Esophagus muscularis mucosa (tissue), 3 donors: Measurements from ENCODE around the gene ROBO1.

ENCODE experiments used
- POLR2A ChIP-seq: fragments of 450-650 bp; IDR thresholded peaks from one replicate; pipeline ENCODE4 v1.6.1; 2017; ENCODE audit warnings: antibody characterized with exemption, moderate library complexity, mild to moderate bottlenecking, low read depth
- POLR2AphosphoS5 ChIP-seq, 2 donors: sonication (generic); formaldehyde crosslinking; IDR thresholded peaks; one replicate each; pipeline ENCODE4 v1.6.1; 2017; ENCODE audit warnings: antibody characterized with exemption in 2 of 2
- TF ChIP-seq, protein P1 (sequence below), 3 experiments: fragments of 200-600 bp in 2 of 3; fragments of 450-650 bp in 1 of 3; sonication (generic) in 2 of 3; IDR thresholded peaks; one replicate each; pipeline ENCODE4 v1.5.1; 2017 to 2019; ENCODE audit warnings: antibody characterized with exemption in 3 of 3, mild to moderate bottlenecking in 2 of 3, moderate library complexity in 1 of 3

- TF ChIP-seq, protein P1, sequence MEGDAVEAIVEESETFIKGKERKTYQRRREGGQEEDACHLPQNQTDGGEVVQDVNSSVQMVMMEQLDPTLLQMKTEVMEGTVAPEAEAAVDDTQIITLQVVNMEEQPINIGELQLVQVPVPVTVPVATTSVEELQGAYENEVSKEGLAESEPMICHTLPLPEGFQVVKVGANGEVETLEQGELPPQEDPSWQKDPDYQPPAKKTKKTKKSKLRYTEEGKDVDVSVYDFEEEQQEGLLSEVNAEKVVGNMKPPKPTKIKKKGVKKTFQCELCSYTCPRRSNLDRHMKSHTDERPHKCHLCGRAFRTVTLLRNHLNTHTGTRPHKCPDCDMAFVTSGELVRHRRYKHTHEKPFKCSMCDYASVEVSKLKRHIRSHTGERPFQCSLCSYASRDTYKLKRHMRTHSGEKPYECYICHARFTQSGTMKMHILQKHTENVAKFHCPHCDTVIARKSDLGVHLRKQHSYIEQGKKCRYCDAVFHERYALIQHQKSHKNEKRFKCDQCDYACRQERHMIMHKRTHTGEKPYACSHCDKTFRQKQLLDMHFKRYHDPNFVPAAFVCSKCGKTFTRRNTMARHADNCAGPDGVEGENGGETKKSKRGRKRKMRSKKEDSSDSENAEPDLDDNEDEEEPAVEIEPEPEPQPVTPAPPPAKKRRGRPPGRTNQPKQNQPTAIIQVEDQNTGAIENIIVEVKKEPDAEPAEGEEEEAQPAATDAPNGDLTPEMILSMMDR (IDR thresholded peaks at IDR 0.05) = no peak
- no peak for TF ChIP-seq POLR2AphosphoS5 (IDR thresholded peaks at IDR 0.05)
- no peak for TF ChIP-seq POLR2A
Observed at GRCh38 chr3:78825858-78826215, 942.0 kb downstream of the ROBO1 start.
